Esophagus squamous epithelium (tissue), 5 donors: ENCODE data around the gene ZNF672. TPM values are rescaled to one million over a fixed set of nuclear protein-coding genes. Genes with fewer than 3 reads are reported as not detected.

Source experiments
- DNase-seq: peaks from one replicate; lab custom pipeline; 2025; lab: John Stamatoyannopoulos, UW
- H3K27ac ChIP-seq, 4 donors: fragments of 200-600 bp; sonication (generic); one replicate each; pipeline ENCODE4 v1.5.1; 2016 to 2019; ENCODE audit warnings: mild to moderate bottlenecking in 1 of 4
- H3K27me3 ChIP-seq, 4 donors: fragments of 200-600 bp; sonication (generic); 1 replicate in 3 of 4; 2 replicates in 1 of 4; pipeline versions ENCODE4 v1.5.1 to v1.6.0; 2017 to 2021; ENCODE audit warnings: antibody characterized with exemption in 1 of 4
- H3K36me3 ChIP-seq, 3 donors: fragments of 200-600 bp; sonication (generic); one replicate each; pipeline ENCODE4 v1.5.1; 2016 to 2019
- H3K4me1 ChIP-seq, 3 donors: fragments of 200-600 bp; sonication (generic); one replicate each; pipeline ENCODE4 v1.5.1; 2017 to 2019
- H3K4me3 ChIP-seq, 4 donors: fragments of 200-600 bp; sonication (generic); 1 replicate in 3 of 4; 2 replicates in 1 of 4; pipeline ENCODE4 v1.5.1; 2016 to 2019; ENCODE audit warnings: mild to moderate bottlenecking in 2 of 4, moderate library complexity in 1 of 4
- H3K9me3 ChIP-seq, 3 donors: fragments of 200-600 bp; sonication (generic); one replicate each; pipeline ENCODE4 v1.5.1; 2016 to 2019
- POLR2A ChIP-seq, 4 donors: fragments of 450-650 bp; IDR thresholded peaks; one replicate each; pipeline ENCODE4 v1.6.1; 2017; ENCODE audit warnings: antibody characterized with exemption in 4 of 4, mild to moderate bottlenecking in 4 of 4, moderate library complexity in 3 of 4
- WGBS, 2 donors: methylation state at CpG; one replicate each; pipeline ENCODE4 v1.1.5; 2018; 5-methylcytosine and 5-hydroxymethylcytosine counted together
- intact Hi-C: fragments of 100-400 bp; cut with DNase I; formaldehyde crosslinking; loops from one replicate; pipeline ENCODE4 v1.15.0; 2022
- total RNA-seq, 4 donors: library from RNA; depleted of rRNA; stranded (reverse); fragments of >200 nt; gene quantifications; one replicate each; pipeline ENCODE4 v1.1.0, GENCODE V29; 2016
- TF ChIP-seq, protein P1 (sequence below), 6 experiments: fragments of 450-650 bp in 4 of 6; fragments of 200-600 bp in 2 of 6; sonication (generic) in 2 of 6; IDR thresholded peaks; one replicate each; pipeline ENCODE4 v1.5.1; 2016 to 2019; ENCODE audit warnings: antibody characterized with exemption in 6 of 6, mild to moderate bottlenecking in 4 of 6, moderate library complexity in 4 of 6
- donor health status: DM: yes; HTN: yes; CAD: no.

The ZNF672 gene
- total RNA-seq, 4 donors from 2014 or later, result 22.3 to 25.8 (median 24.0) TPM

DNA sequence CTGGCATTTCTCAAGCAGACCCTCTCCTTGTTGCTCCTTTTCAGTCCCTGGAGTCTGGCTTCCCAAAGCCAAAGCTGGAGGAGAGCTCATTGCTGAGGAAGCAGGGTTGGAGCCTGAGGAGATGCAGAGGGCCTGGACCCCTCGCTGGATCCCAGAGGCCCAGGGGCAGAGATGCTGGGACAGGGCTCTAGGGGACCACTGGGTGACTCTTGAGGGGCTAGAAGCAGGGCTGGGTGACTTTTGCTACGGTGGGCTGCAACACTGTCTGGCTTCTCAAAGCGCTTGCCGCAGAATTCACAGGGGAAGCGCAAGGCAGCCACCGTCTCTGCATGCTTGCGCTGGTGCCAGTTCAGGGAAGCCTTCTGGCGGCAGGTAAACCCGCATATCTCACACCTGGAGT, 12.1 kb downstream of the ZNF672 start:
- Histone ChIP-seq H3K27ac (no peak overlapping the region), H3K36me3 (peaks cover 21 to 99% (median 52%) of the 10 kb centered on the region in 3 donors), H3K4me3 (no peak overlapping the region), H3K27me3 (no peaks in the 10 kb centered on the region), H3K9me3 (no peaks in the 10 kb centered on the region), H3K4me1 (peaks cover 0 to 11% (median 0%) of the 10 kb centered on the region in 3 donors)
- WGBS, 2 donors, result 85 to 92% methylated on average over 7 to 8 of the region's 9 CpGs
- DNase-seq, result no peak
- TF ChIP-seq, protein P1, sequence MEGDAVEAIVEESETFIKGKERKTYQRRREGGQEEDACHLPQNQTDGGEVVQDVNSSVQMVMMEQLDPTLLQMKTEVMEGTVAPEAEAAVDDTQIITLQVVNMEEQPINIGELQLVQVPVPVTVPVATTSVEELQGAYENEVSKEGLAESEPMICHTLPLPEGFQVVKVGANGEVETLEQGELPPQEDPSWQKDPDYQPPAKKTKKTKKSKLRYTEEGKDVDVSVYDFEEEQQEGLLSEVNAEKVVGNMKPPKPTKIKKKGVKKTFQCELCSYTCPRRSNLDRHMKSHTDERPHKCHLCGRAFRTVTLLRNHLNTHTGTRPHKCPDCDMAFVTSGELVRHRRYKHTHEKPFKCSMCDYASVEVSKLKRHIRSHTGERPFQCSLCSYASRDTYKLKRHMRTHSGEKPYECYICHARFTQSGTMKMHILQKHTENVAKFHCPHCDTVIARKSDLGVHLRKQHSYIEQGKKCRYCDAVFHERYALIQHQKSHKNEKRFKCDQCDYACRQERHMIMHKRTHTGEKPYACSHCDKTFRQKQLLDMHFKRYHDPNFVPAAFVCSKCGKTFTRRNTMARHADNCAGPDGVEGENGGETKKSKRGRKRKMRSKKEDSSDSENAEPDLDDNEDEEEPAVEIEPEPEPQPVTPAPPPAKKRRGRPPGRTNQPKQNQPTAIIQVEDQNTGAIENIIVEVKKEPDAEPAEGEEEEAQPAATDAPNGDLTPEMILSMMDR (IDR thresholded peaks at IDR 0.05), result no peak
- no peak for TF ChIP-seq POLR2A (IDR thresholded peaks at IDR 0.05)
- intact Hi-C loops, result no loop called here

DNA sequence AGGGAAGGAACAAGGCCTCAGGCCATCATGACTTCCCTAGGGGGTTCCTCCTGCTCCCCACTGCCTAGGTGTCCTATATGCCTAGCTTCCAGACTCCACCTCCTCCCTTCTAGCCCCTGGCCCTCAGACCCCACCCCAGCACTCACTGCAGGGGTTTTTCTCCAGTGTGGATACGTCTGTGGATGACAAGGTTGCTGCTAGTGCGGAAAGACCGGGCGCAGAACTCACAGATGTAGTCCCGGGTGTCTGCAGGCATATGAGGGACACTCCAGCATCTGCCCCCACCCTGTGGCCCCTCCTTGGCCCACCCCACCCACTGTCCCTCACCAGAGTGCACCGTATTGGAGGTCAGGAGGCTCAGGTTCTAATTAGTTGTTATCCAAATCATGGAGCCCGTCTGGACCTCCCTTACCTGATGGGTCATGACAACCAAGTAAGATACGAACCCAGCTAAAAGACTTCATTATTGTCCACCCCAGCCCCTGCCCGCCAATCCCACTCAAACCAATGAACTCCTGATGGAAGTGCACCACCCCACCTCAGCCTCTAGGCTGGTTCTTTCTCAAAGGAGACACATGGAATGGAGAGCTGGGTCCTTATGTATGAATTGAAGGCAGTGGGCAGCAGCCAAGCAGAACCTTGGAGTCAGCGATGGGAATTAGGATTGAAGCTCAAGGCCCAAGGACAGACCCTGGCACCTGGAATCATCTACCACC, 12.7 kb downstream of the ZNF672 start:
- 69 to 70% methylated on average over 4 to 5 of the region's 10 CpGs for WGBS, 2 donors

DNA sequence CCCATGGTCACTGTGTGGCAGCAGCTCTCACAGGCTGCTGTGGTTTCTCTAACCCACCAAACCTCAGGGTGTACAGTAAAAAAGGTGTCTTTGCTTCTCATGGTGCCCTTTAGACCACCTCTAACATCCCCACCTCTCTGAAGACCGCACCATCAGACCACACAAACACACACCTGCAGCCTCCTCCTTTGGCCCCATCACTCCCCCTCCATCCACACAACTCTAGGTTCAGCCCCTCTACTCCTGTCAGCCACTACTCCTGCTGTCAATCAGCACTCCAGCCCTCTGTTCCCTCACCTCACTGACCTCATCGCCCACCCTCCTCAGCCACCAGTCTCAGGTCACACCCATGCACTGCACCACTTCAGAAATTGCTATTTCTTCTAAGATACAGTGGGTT, 13.4 kb downstream of the ZNF672 start:
- Histone ChIP-seq H3K27ac (no peak overlapping the region), H3K4me1 (peaks cover 0 to 18% (median 0%) of the 10 kb centered on the region in 3 donors), H3K4me3 (no peak overlapping the region), H3K36me3 (peaks cover 21 to 99% (median 46%) of the 10 kb centered on the region in 3 donors), H3K9me3 (no peaks in the 10 kb centered on the region), H3K27me3 (no peaks in the 10 kb centered on the region)
- no peak for TF ChIP-seq POLR2A (IDR thresholded peaks at IDR 0.05)
- TF ChIP-seq, protein P1 (IDR thresholded peaks at IDR 0.05), result no peak
- WGBS, 2 donors, result 92 to 94% methylated on average over 2 of the region's 2 CpGs
- intact Hi-C loops, result no loop called here
- no peak for DNase-seq

More for the DNA sequence above, 12.7 kb downstream of the ZNF672 start:
- no peak overlapping the region for H3K4me3 ChIP-seq
- H3K27ac ChIP-seq, result no peak overlapping the region
- H3K27me3 ChIP-seq, result no peaks in the 10 kb centered on the region
- H3K4me1 ChIP-seq, result peaks cover 0 to 11% (median 0%) of the 10 kb centered on the region in 3 donors
- no peaks in the 10 kb centered on the region for H3K9me3 ChIP-seq
- no peak for DNase-seq
- H3K36me3 ChIP-seq, result peaks cover 21 to 99% (median 48%) of the 10 kb centered on the region in 3 donors
- intact Hi-C loops, result no loop called here
- TF ChIP-seq, protein P1 (IDR thresholded peaks at IDR 0.05), result no peak
- TF ChIP-seq POLR2A (IDR thresholded peaks at IDR 0.05), result no peak

DNA sequence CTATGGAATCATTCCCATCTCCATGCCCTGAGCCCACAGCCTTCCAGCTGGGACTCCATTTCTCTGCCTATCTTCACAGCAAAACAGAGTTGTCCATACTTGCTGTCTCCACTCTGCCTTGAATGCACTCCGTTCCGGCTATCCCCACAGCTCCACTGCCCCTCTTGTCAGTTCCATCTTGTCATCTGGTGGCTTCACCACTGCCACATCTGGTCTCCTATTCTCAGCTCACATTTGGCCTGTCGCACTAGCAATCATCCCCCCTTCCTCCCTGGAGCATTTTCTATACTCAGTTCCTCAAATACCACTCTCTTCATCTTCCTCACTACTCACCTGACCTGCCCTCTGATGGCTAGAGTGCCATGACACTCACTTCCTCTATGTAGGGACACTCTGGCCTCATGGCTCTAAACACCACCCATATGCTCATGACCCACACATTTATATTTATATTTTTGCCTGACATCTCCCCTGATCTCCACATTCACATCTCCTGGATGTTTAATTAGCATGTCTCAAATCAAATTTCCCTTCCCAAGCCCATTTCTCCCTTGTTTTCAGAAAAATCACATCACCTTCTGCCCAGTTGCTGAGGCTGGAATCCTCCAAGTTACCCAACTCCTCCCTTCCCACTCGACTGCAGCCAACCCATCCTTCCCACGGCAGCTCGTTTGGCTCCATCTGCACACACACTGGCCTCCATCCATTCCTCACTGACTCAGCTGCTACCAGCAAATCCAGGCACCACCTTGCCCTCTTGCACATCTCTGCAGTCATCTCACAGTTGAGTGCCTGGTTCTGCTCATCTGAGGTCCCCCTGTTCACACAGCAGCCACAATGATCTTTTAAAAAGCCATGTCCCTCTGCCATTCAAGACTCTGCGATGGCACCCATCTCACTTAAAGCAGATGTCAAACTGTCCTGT, 14.7 kb downstream of the ZNF672 start:
- H3K27ac ChIP-seq, result no peak overlapping the region
- no peaks in the 10 kb centered on the region for H3K27me3 ChIP-seq
- H3K4me3 ChIP-seq, result no peak overlapping the region
- no peak for DNase-seq
- no peaks in the 10 kb centered on the region for H3K9me3 ChIP-seq
- H3K4me1 ChIP-seq, result peaks cover 3 to 31% (median 8%) of the 10 kb centered on the region in 3 donors
- peaks cover 8 to 85% (median 32%) of the 10 kb centered on the region in 3 donors for H3K36me3 ChIP-seq
- no peak for TF ChIP-seq POLR2A (IDR thresholded peaks at IDR 0.05)
- TF ChIP-seq, protein P1 (IDR thresholded peaks at IDR 0.05), result no peak
- WGBS, 2 donors, result 70 to 74% methylated on average over 7 of the region's 7 CpGs
- intact Hi-C loops, result no loop called here
